Stimulated activated CD8-positive, alpha-beta memory T cell treated with anti-CD3 and anti-CD28 coated beads, Interleukin-12 subunit alpha, Interleukin-12 subunit beta, amount 100 ng/mL, for 24 hours (primary cell): ENCODE data around the gene MFSD6L.
"Not testable (repeated sequence)": the region's sequence is repeated elsewhere in the genome, so short reads cannot be mapped to it uniquely, and the experiment has no call there.

Source experiments
- DNase-seq: peaks from one replicate; pipeline ENCODE4 v3.0.0-alpha.2; 2020; ENCODE audit errors: extremely low read depth

Gene MFSD6L

GRCh38 chr17:8826808-8827435, 27.8 kb upstream of the MFSD6L start:
- no peak for DNase-seq

- no peak for DNase-seq
Measured at GRCh38 chr17:8825802-8826201, 26.6 kb upstream of the MFSD6L start.

- DNase-seq = no peak
Measured at GRCh38 chr17:8823279-8823678, 24.1 kb upstream of the MFSD6L start.

- no peak for DNase-seq
Measured at GRCh38 chr17:8822401-8823035, 23.4 kb upstream of the MFSD6L start.

GRCh38 chr17:8821446-8822105, 22.4 kb upstream of the MFSD6L start:
- DNase-seq = no peak

- DNase-seq = no peak
Measured at GRCh38 chr17:8820311-8821010, 21.3 kb upstream of the MFSD6L start.

- no peak for DNase-seq
Measured at GRCh38 chr17:8818654-8819330, 19.6 kb upstream of the MFSD6L start.

- no peak for DNase-seq
Measured at GRCh38 chr17:8818047-8818446, 18.9 kb upstream of the MFSD6L start.

GRCh38 chr17:8806926-8807550, 7.9 kb upstream of the MFSD6L start:
- DNase-seq = no peak

- DNase-seq = no peak
Measured at GRCh38 chr17:8806253-8806925, 7.2 kb upstream of the MFSD6L start.

GRCh38 chr17:8805396-8805795, 6.2 kb upstream of the MFSD6L start:
- not testable (repeated sequence) for DNase-seq

GRCh38 chr17:8803531-8804420, 4.6 kb upstream of the MFSD6L start:
- DNase-seq = no peak

- no peak for DNase-seq
Measured at GRCh38 chr17:8801135-8801840, 2.1 kb upstream of the MFSD6L start.

- DNase-seq = no peak
Measured at GRCh38 chr17:8800656-8801055, 1.5 kb upstream of the MFSD6L start.

GRCh38 chr17:8799570-8800212, 526 bp upstream of the MFSD6L start:
- DNase-seq = no peak

- no peak for DNase-seq
Measured at GRCh38 chr17:8798176-8798845, 854 bp downstream of the MFSD6L start.

GRCh38 chr17:8797621-8798175, 1.5 kb downstream of the MFSD6L start:
- DNase-seq = no peak

- no peak for DNase-seq
Measured at GRCh38 chr17:8794636-8795035, 4.5 kb downstream of the MFSD6L start.
